Activated T-helper 17 cell treated with anti-CD3 and anti-CD28 coated beads, Interleukin-2, amount 50 U/mL, for 72 hours (primary cell): Measurements from ENCODE around the gene TMUB1. TPM values are rescaled to one million over a fixed set of nuclear protein-coding genes. Genes with fewer than 3 reads are reported as not detected.
"Not testable (repeated sequence)": the region's sequence is repeated elsewhere in the genome, so short reads cannot be mapped to it uniquely, and the experiment has no call there.

ENCODE experiments used
- ATAC-seq: fragments of 150-1000 bp; cut with Tn5 transposase; replicated peaks from 2 replicates; pipeline ENCODE4 v1.10.0; 2021; ENCODE audit warnings: mild to moderate bottlenecking, moderate library complexity
- H3K27ac Mint-ChIP-seq: one replicate; pipeline ENCODE4 v1.8.0; 2022; ENCODE audit warnings: mixed read lengths
- H3K27me3 Mint-ChIP-seq: one replicate; pipeline ENCODE4 v1.8.0; 2022; ENCODE audit warnings: mixed read lengths
- H3K36me3 Mint-ChIP-seq: one replicate; pipeline ENCODE4 v1.8.0; 2022; ENCODE audit warnings: low read depth, mild to moderate bottlenecking, mixed read lengths
- H3K4me1 Mint-ChIP-seq: one replicate; pipeline ENCODE4 v1.8.0; 2022; ENCODE audit warnings: mixed read lengths
- H3K4me3 Mint-ChIP-seq: one replicate; pipeline ENCODE4 v1.8.0; 2022; ENCODE audit warnings: mild to moderate bottlenecking, mixed read lengths
- H3K9me3 Mint-ChIP-seq: one replicate; pipeline ENCODE4 v1.8.0; 2022; ENCODE audit warnings: mixed read lengths
- total RNA-seq, 2 donors: library from RNA; stranded (reverse); gene quantifications; one replicate each; pipeline ENCODE4 v1.2.3, GENCODE V29; 2022

Gene TMUB1
- total RNA-seq, 2 donors from 2014 or later: 72.7 to 78.4 TPM

DNA sequence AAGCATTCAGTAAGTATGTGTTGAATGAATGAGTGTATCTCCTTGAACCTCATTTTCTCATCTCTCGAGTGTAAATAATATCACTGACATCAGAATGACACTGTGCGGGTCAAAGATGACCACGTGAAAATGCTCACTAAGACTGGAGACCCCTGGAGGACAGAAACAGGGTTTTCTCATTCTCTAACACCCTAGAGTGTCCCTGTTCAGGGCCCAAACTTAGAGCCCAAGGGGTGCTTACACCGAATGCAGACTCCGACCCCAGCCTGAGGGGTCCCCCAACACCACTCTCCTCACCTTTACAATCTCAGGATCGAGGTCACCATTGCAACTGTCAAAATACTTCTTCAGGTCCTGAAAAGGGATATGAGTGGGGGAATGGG is 27.0 kb downstream of the TMUB1 start:
- ATAC-seq: no peak
- H3K9me3 Mint-ChIP-seq: no peaks in the 10 kb centered on the region
- H3K27me3 Mint-ChIP-seq: no peaks in the 10 kb centered on the region
- peaks cover 1% of the 10 kb centered on the region for H3K36me3 Mint-ChIP-seq
- H3K4me1 Mint-ChIP-seq: peaks cover 19% of the 10 kb centered on the region
- H3K27ac Mint-ChIP-seq: no peak overlapping the region
- H3K4me3 Mint-ChIP-seq: peak overlapping the region; percentile 95

GRCh38 chr7:151053751-151054150 is 29.5 kb downstream of the TMUB1 start:
- Mint-ChIP-seq H3K9me3 (no peaks in the 10 kb centered on the region), H3K4me3 (no peak overlapping the region), H3K27ac (no peak overlapping the region), H3K36me3 (no peaks in the 10 kb centered on the region), H3K4me1 (peaks cover 13% of the 10 kb centered on the region), H3K27me3 (no peaks in the 10 kb centered on the region)
- no peak for ATAC-seq

DNA sequence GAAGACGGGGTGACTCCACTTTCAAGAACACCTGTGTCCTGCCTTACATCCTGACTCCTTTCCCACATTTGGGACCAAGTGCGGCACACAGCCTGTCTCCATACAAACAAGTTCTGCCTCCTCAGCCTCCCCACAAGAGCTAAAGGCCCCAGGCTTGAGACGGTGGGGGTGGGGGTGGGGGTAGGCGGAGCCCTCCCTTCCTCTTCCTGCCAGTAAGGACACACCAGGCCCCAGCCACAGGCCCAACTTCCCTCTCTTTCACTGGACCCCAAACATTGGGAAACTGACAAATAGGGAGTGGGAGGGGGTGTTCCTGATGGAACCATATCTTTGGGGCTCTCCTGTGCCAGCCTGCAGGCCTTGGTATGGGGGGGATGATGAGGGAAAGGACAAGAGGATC is 30.2 kb downstream of the TMUB1 start:
- no peaks in the 10 kb centered on the region for H3K9me3 Mint-ChIP-seq
- H3K27ac Mint-ChIP-seq: no peak overlapping the region
- ATAC-seq: no peak
- H3K4me3 Mint-ChIP-seq: no peak overlapping the region
- no peaks in the 10 kb centered on the region for H3K36me3 Mint-ChIP-seq
- no peaks in the 10 kb centered on the region for H3K27me3 Mint-ChIP-seq
- peaks cover 13% of the 10 kb centered on the region for H3K4me1 Mint-ChIP-seq

DNA sequence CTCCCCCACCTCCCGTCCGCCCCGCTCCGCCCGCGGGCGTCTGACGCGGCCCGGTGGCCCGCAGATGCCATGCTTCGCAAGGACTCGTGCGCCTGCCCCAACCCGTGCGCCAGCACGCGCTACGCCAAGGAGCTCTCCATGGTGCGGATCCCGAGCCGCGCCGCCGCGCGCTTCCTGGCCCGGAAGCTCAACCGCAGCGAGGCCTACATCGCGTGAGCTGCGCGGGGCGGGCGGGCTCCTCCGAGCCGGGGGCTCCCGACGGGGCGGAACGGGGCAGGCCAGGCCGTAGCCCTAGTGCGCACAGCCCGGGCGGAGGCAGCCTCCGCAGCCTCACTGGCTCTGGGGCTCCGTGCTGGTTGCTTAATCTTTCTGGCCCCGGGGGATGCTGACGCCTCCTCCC is 32.2 kb downstream of the TMUB1 start:
- Mint-ChIP-seq H3K27me3 (no peaks in the 10 kb centered on the region), H3K36me3 (no peaks in the 10 kb centered on the region), H3K4me1 (peaks cover 3% of the 10 kb centered on the region), H3K9me3 (no peaks in the 10 kb centered on the region), H3K27ac (no peak overlapping the region), H3K4me3 (no peak overlapping the region)
- ATAC-seq: peak; percentile 67

- no peak for ATAC-seq
- Mint-ChIP-seq H3K36me3 (peaks cover 6% of the 10 kb centered on the region), H3K27me3 (no peaks in the 10 kb centered on the region), H3K4me1 (no peaks in the 10 kb centered on the region), H3K9me3 (no peaks in the 10 kb centered on the region), H3K4me3 (no peak overlapping the region), H3K27ac (no peak overlapping the region)
Measured at GRCh38 chr7:151048911-151049463, 34.3 kb downstream of the TMUB1 start.

DNA sequence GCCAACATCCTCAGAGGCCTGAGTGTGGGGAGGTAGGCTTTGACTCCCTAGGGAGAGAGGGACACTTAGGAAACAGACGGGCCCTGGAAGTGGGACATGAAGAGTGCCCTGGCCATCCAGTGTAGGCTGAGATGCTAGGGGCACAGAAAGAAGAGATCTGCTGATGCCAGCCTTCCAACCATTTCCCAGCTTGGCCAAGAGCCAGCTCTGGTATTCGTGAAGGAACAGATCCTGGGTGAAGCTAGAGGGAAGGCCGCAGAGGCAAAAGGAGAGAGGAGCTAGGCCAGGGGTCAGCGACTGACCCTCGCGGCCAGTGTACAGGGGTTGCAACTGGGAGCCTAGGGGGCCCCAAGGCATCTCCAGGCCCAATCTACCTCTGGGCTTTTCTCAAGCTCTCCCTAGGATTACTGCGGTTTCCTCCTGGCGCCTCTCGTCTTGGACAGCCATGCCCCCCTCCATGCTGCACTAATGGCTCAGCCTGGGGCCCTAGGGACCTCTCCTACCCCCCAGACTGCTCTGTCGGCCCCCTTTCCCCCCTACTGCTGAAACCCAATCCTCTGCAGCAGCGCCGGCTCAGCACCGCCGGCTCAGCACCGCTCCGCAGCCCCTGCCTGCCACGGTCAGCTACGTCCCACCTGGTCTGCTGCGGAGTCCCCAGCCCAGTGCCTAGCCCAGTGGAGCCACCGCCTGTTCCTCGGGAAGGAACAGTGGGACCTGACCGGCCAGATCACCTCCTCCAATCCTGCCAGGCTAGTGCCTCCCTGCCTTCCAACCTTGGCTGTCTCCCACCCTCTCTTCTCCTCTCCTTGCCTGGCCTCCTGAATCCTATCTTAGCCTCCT is 35.1 kb downstream of the TMUB1 start, which contains the start of gene ASIC3:
ASIC3 (plus strand) TSS at position 556 of the 840 bp plus-strand sequence. CDS start 355 bp downstream, outside the sequence.
- no peaks in the 10 kb centered on the region for H3K9me3 Mint-ChIP-seq
- H3K4me3 Mint-ChIP-seq: no peak within 1 kb of the TSS
- H3K4me1 Mint-ChIP-seq: no peaks in the 10 kb centered on the region
- no peaks in the 10 kb centered on the region for H3K27me3 Mint-ChIP-seq
- no peak for ATAC-seq
- no peak within 1 kb of the TSS for H3K27ac Mint-ChIP-seq
- H3K36me3 Mint-ChIP-seq: peaks cover 8% of the 10 kb centered on the region

- Mint-ChIP-seq H3K27me3 (no peaks in the 10 kb centered on the region), H3K4me3 (no peak overlapping the region), H3K36me3 (peaks cover 8% of the 10 kb centered on the region), H3K27ac (no peak overlapping the region), H3K4me1 (no peaks in the 10 kb centered on the region), H3K9me3 (no peaks in the 10 kb centered on the region)
- no peak for ATAC-seq
Measured at GRCh38 chr7:151046603-151047573, 36.4 kb downstream of the TMUB1 start.

- no peak for ATAC-seq
- Mint-ChIP-seq H3K27me3 (no peaks in the 10 kb centered on the region), H3K4me1 (no peaks in the 10 kb centered on the region), H3K27ac (no peak overlapping the region), H3K9me3 (no peaks in the 10 kb centered on the region), H3K4me3 (no peak overlapping the region), H3K36me3 (peaks cover 8% of the 10 kb centered on the region)
Measured at GRCh38 chr7:151045967-151046366, 37.3 kb downstream of the TMUB1 start.

- ATAC-seq: no peak
- peaks cover 8% of the 10 kb centered on the region for H3K36me3 Mint-ChIP-seq
- no peak overlapping the region for H3K4me3 Mint-ChIP-seq
- no peaks in the 10 kb centered on the region for H3K9me3 Mint-ChIP-seq
- H3K27ac Mint-ChIP-seq: no peak overlapping the region
- H3K27me3 Mint-ChIP-seq: no peaks in the 10 kb centered on the region
- no peaks in the 10 kb centered on the region for H3K4me1 Mint-ChIP-seq
Measured at GRCh38 chr7:151045262-151045661, 38.0 kb downstream of the TMUB1 start.

GRCh38 chr7:151043959-151044358 is 39.3 kb downstream of the TMUB1 start:
- H3K36me3 Mint-ChIP-seq: peaks cover 12% of the 10 kb centered on the region
- ATAC-seq: no peak

DNA sequence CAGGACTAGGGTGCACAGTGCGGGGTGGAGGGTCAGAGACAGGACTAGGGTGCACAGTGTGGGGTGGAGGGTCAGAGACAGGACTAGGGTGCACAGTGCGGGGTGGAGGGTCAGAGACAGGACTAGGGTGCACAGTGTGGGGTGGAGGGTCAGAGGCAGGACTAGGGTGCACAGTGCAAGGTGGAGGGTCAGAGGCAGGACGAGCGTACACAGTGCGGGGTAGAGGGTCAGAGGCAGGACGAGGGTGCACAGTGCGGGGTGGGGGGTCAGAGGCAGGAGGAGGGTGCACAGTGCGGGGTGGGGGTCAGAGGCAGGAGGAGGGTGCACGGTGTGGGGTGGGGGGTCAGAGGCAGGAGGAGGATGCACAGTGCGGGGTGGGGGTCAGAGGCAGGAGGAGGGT is 39.8 kb downstream of the TMUB1 start:
- H3K4me1 Mint-ChIP-seq: peaks cover 11% of the 10 kb centered on the region
- not testable (repeated sequence) for H3K27me3 Mint-ChIP-seq, H3K9me3 Mint-ChIP-seq, ATAC-seq, H3K4me3 Mint-ChIP-seq, H3K27ac Mint-ChIP-seq
- H3K36me3 Mint-ChIP-seq: peaks cover 14% of the 10 kb centered on the region

More at GRCh38 chr7:151043959-151044358, 39.3 kb downstream of the TMUB1 start:
- Mint-ChIP-seq H3K27me3 (no peaks in the 10 kb centered on the region), H3K9me3 (no peaks in the 10 kb centered on the region), H3K27ac (no peak overlapping the region), H3K4me3 (no peak overlapping the region), H3K4me1 (peaks cover 10% of the 10 kb centered on the region)

DNA sequence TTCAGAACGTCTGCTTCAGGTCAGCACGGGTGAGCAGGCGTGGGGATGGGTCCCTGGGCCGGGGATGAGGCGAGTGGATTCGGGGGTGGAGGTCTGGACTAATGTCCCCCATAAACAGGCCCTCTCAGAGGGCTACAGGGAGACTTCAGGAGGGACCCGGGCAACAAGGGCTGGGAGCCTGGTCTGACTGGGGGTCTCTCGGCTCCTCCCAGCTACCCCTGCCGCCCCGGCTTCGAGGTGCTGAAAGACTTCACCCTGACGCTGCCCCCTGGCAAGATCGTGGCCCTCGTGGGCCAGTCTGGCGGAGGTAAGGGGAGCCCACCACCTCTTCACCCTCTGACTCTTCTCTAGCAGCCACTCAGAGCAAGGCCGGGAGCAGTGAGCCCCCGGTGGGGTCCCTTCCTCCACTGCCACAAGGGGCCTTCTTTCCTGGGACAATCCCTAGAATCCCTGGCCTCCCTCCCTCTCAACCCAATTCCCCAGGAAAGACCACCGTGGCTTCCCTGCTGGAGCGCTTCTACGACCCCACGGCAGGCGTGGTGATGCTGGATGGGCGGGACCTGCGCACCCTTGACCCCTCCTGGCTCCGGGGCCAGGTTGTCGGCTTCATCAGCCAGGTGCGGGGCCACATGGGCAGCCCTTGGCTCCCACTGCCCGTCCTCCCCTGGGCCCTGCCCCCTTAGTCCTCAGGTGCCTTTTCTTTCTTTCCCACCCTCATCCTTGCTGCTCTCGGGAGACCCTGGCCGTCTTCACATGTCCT is 42.5 kb downstream of the TMUB1 start:
- ATAC-seq: no peak
- H3K36me3 Mint-ChIP-seq: peaks cover 25% of the 10 kb centered on the region
- no peak overlapping the region for H3K27ac Mint-ChIP-seq
- H3K4me1 Mint-ChIP-seq: peaks cover 11% of the 10 kb centered on the region
- H3K9me3 Mint-ChIP-seq: no peaks in the 10 kb centered on the region
- H3K27me3 Mint-ChIP-seq: no peaks in the 10 kb centered on the region
- no peak overlapping the region for H3K4me3 Mint-ChIP-seq

DNA sequence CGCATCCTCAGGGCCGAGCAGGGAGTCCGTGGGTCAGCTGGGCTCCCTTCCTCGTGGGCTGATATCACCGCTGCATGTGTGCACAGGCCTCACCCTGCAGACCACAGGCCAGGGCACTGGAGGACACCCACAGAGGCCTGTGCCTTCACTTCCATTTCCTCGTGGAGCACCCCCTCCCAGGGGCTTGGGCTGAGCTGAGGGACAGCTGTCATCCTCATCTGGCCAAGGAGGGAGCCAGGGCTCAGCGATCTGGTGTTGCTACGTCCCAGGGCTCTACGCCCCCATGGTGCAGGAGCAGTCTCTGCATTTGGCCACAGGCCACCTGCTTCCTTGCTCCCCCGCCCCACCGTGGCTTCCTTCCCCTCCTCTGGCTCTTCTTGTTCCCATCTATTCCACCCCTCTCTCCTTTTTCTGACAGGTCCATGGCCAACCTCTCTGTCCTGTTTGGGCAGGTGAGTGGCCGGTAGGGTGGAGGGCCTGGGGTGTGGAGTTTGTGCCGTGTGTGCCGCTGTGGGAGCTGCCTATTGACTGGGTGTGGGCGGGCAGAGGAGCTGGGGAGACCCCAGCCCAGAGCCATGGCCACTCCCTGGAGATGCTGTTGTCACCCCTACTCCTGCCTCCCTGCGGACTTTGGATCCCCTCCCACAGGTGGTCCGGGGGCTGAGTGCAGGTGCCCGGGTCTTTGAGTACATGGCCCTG is 43.3 kb downstream of the TMUB1 start:
- no peaks in the 10 kb centered on the region for H3K9me3 Mint-ChIP-seq
- peaks cover 11% of the 10 kb centered on the region for H3K4me1 Mint-ChIP-seq
- H3K27me3 Mint-ChIP-seq: no peaks in the 10 kb centered on the region
- peak overlapping the region; percentile 88 for H3K27ac Mint-ChIP-seq
- H3K36me3 Mint-ChIP-seq: peaks cover 30% of the 10 kb centered on the region
- H3K4me3 Mint-ChIP-seq: peak overlapping the region; percentile 61
- ATAC-seq: no peak
